ENCODE results near the gene MUSTN1.

MUSTN1 gene

DNA sequence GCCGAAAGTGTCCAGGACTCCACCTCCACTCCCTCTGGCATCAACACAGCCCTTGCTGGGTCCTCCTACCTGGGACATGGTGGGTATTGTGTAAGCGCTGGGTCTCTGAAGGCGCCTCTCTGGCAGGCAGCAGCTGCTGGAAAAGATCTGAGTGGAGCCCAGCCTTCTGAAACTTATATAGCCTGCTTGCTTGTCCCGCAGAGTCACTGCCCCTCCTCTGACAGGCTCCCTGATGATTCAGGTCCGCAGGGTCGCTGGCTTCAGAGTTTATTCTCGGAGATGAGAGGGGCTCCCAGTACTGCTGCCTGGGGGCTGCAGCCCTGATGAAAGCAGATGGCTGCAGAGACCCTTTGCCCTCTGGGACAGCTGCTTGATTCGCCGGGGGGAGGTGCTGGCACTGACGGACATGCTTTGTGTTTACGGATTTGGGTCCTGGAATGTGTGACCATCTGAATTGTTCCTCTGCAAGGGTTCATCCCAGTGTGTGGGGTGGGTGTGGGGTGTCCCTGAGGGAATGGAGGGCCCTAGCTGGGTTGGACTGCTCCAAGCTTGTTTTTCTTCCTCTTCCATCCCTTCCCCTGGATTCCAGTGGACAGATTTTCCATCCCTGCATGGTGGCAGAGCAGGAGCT, at the start of gene MUSTN1:
Gene MUSTN1 (minus strand): TSS at position 149 of the 631 bp plus-strand sequence. CDS start 71 bp downstream, at position 78.
- DNase-seq: no peak

DNA sequence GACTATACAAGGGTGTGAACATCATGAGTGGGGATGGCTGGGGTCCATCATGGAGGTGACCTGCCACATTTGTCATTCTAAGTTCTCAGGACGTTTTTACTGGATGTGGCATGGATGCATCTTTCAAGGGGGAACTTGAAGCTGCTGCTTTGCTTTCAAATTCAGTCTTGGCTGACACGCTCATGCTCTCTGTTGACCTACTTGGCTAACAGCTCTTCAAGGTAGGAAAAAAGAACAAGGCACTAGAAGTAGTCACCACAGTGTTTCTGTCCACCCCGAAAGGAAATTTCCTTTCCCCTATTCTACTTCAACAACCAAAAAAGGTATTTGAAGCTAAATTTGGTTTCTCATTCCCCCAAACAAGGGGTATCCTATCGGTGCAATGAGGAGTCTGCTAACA, 47.6 kb upstream of the MUSTN1 start:
- no peak for DNase-seq

DNA sequence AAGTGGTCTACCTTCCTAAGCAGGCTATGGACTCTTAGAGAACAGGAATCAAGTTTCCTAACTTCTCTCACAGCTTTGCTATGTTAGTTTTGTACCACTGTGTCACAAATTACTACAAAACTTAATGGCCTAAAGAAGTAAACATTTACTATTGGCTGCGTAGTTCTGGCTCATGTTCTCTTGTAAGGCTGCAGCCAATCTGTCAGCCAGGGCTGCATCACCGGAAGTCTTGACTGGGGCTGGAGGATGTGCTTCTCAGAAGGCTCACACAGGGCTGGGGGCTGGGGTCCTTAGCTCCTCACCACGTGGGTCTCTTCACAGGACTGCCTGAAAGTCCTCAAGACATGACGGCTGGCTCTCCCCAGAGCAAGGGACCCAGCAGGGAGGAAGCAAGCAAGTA, 47.1 kb upstream of the MUSTN1 start:
- no peak for DNase-seq

DNA sequence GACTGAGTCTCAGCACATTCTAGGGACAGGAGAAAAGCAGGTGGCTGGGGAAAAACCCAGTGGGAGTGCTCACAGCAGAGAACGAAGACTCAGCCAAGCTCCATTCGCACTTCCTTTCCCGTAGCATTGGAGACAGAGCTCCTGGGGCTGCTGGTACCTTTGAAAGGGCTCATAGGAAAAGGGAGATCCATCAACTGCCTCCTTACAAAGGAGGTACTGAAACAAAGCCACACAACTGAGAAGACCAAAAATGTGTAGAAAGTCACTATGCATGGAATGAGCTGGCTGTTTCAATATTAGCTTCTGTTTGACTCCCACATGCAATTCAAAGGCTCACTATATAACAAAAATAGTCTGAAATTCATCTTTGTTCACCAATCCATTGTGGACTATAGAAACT, 45.7 kb upstream of the MUSTN1 start:
- no peak for DNase-seq

DNA sequence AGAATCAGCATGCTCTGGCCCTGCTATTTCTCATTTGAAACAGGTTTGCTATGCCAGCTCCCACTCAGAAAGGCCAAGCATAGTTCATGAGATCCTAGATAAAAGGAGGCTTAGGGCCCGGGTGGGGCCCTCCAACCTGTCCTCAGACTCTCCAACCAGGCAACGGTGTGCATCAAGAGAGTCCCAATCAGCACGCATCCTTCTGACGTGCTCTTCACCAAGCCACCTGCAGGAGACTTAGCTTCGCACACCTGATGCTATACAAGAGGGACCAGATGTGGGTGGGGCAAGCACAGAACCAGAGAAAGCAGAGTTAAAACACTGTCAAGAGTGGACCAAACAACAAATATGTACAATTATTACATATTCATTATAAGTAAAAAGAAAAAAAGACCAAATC, 45.2 kb upstream of the MUSTN1 start:
- no peak for DNase-seq

DNA sequence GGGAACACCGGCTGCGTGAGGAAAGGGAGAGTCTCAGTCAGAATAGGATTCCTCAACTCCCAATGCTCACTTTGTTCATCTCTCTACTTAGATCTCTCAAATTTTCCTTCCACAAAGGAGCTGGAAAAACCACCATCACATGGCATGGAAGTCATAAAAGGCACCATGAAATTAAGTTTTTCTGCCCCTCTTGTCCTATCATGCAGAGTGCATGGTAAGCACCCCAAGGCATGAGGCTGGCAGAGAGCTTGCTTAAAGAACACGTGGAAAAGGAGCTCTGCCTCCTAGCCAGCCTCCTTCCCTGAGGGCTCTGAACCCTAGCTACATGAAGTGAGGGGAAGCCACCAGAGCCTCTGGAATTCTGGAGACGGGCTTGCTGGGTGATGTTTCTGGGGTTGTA, 44.8 kb upstream of the MUSTN1 start:
- no peak for DNase-seq

DNA sequence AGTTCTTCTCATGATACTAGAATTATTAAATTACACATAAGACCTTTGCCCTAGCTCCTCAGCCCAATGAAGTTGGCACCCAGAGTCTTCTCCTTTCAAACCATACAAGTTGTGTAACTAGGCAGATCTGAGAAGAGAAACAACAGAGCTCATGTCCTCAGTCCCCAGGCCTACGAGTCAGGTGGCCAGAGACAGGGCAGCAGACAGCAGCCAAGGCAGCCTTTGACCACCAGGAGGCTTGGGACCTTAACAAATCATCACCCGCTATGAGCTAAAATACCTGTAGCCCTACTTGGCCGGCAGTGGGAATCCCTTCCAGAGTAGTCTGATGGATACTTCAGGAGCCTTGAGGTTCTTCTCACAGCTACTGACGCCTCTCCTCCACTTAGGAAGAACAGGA, 44.3 kb upstream of the MUSTN1 start:
- DNase-seq: no peak

DNA sequence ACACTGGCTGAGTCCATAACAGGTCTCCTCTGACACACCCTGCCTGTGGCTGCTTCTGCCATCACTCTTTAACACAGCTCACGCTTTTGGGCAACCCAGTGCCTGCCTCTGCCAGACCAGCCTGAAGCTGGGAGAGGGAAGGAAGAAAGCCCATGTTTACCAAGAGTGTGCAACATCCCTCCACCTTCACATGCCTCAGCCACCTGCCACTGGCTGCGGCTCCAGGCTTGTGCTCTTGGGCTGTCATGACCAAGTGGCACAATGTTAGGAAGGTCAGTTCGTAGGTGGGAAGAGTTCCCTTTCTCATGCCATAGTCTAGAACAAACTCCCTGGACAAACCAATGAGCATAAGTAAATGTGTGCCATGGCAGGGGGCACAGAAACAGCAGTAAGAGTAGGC, 42.3 kb upstream of the MUSTN1 start:
- no peak for DNase-seq

DNA sequence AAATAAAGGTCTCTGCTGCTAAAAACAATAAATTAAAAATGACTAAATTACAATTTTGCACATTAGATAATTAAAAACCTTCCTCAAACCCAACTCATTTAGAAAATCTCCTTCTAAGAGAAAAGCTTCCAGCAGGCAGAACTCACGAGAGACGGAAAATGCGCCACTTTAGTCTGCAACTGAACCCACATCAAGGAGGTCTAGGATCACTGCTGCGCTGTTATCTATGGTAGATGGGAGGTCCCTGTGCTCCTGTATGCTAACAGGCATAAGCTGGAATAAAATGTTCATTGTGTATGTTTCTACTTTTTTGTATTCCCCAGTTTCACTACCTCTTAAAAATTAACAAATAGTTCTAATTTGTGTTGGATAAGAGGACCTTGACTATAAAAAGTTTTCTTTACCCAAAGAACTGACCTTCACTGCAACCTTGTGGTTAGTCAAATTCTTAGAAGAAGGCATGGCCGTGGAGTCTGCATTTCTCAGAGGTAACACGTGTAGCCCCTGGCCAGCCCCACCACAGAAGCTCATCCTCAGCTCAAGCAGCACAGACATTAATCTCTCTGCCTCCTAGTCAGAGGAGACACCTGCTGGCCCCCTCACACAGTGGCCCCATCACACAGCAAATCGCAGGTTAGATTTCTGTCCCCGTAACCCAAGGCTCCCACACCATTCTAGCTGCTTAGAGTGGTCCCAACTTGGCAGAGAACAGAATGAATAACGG, 40.2 kb upstream of the MUSTN1 start:
- no peak for DNase-seq

DNA sequence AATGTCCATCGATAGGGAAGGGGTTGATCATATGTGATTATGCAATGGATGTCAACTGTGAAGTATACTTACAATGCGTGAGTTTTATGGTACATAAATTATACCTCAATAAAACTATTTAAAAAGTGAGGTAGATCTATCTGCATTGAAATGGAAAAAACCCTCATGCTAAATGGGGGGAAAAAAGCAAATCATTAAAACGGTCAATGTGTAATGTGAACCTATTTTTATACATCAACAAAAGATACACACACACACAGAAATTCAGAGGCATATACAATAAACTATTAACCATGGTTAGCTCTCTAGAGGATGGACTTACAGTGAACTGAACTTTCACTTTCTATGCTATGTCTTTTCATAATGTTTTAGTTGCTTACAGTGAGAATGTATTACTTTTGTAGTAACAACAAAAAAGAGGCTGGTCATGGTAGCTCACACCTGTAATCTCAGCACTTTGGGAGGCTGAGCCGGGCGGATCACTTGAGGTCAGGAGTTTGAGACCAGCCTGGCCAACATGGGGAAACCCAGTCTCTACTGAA, 39.4 kb upstream of the MUSTN1 start:
- no peak for DNase-seq

DNA sequence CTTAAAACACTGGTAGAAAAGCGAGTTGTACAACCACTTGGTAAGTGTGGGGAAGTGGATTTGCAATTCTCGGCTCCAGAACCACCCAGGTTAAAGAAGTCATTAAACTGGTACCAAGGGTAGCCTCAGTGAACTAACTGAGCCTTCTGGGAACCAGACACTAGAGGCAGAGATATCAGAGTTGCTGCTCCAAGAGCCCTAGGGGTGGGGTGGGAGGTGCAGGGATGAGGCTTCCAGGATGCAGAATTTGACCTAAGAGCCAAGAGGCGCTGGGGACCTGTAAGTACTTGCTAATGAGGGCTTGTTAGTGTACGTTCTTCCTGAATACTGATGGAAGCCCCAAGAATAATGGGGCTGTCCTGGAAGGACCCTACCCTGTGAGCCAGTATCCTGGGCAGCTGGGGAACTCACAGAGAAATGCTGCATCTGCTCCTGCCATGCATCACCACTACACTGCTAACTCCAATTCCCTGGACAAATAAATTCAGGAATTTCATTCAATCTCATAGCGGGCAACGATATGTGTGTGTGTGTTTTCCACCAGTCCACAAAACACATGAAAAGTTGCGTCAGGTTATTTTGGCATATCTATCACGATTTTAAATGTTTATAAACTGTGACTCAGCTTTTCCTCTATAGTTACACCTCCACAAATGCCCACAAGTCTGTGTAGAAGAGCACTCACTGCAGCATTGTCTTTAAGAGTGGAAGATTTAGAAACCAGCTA, 38.8 kb upstream of the MUSTN1 start:
- no peak for DNase-seq

DNA sequence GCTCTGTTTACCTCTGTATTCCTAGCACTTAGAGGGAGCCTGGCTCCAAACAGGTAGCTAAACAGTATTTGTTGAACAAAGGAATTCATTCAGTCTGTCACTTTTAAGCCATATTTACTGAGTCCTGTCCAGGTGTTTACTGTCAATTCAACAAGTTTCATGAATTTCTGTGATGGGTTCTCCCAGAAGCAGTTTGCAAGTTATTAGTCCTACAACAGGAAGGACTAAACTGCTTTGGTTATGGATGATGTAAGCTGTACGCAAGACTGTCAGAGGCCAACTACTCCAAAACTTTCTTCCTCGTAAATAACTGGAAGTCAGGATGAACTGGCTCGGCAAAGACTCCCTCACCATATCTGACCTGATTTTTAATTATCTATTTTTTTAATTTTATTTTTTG, 37.4 kb upstream of the MUSTN1 start:
- no peak for DNase-seq

DNA sequence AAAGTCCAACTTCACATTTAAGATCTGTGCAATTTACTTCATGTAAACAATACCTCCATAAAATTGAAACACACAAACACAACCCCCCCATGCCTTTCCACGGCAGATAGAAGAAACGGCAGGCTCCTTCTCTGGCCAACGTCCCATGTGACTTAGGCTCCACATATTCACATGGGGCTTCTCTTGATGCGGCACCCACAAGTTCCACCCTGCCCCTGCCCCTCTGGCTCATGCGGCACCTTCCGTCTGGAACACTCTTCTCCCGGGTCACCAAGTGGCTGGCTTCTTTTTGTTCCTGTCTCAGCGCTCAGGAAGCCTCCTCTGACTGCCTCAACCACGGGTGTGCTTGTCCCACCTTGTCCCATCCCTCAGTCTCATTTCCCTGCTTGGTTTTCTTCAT, 36.9 kb upstream of the MUSTN1 start:
- DNase-seq: no peak

DNA sequence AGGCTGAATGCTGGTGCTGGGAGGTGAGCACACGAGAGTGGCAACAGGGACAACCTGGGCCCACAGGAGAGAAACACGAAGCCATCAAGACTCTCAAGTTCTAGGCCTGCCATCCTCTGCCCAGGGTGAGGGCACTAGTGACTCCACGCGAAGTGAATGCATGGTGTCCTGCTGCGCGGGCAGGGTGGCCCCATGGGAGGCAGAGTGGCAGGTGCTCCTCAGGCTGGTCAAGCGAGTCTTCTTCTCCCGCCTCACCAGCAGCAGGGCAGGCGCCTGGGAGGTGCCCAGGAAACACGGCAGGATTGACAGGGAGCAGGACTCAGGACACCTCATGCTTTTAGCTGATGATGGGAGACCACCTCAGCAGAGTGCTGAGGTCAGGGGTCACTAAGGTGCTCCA, 35.7 kb upstream of the MUSTN1 start:
- DNase-seq: no peak

DNA sequence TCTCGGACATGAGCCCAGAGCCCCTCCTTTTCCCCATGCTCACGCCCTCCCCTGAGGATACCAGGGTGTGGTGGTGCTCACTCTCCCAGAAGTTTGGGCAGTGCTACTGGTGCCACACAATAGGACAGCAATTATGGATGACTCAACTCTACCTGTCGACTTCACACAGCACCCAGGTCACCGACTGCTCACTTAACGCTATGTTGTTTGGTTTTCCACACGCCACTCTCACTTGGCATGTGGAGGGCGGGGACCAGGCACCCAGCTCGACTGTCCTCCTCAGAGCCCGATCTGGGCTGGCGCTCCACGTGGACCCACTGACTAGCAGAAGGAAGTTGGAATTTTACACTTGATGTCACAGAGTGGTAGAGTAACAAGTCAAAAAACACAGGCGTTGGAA, 31.6 kb upstream of the MUSTN1 start:
- no peak for DNase-seq

DNA sequence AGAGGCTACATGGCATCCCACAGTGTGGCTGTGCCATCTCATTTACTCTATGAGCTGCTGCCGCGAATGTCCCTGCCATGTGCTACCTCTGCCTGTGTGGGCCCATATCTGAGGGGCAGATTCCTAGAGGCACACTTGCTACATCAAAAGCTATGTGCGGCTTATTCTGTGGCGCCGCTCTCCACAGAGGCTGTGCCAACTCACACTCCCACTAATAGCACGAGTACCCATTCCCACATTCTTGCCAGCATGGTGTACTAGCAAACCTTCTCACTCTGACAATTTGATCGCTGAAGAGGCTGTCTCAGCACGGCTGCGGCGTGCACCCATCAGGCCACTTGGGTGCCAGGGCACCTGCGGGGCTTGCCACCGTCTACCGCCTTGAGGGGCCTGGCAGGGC, 31.2 kb upstream of the MUSTN1 start:
- no peak for DNase-seq

DNA sequence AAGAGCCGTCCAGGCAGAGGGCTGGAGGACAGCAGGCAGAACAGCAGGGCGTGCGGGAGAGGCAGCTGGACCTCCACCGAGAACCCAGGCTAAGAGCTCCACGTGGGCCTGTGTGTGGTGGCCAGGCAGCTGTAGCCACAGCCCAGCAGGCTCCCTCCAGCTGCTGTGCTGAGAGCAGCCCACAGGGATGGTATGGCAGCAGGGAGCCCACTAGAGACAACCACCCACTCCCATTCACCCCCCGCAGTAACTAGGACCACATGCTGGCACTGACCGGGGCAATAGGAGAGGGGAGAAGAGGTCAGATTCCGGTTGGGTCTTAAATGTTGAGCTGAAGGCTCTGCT, 25.6 kb upstream of the MUSTN1 start:
- no peak for DNase-seq

DNA sequence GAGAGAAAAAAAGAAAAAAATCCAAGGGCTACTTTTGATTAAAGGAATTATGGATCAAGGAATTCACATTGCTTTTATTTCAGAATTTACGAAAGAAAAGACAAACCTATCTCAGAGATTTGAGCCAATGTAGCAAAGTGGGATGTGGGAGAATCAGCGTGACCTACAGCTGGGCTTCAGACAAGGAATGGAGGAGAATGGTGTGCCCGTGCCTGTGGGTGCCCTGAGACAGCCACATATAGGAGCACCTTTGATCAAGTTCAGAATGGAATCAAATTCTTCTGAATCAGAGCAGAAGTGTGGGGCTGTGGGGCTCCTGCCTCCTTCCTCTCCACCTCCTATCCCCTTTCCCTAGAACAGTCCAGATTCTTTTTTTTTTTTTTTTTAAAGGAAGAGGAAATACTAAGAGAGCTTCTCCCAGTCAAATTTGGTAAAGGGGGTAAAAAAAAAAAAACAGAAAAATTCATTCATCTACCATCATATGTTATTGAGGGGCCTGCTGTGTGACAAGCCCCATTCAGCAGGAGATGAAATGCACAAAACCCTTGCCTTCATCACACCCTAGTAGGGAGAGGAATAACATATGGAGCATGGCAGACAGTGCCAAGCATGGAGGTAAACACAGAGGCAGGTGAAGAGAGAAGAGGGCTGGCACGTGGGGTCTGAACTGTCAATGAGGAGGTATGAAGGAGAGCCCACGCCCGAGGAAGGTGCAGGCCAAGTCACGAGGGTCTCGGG, 25.0 kb upstream of the MUSTN1 start:
- DNase-seq: no peak

DNA sequence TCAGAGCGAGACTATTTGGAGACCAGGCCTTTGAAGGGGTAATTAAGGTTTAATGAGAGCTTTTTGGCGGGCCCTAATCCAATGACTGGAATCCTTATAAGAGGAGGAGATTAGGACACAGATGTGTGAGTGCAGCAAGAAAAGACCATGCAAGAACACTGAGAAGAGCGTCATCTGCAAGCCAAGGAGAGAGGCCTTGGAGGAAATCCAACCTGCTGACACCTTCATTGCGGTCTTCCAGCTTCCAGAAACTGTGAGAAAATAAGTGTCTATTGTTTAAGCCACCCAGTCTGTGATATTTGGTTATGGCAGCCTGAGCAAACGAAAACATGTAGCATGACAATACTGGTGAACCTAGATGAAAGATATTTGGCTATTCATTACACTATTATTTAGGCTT, 23.0 kb upstream of the MUSTN1 start:
- no peak for DNase-seq

DNA sequence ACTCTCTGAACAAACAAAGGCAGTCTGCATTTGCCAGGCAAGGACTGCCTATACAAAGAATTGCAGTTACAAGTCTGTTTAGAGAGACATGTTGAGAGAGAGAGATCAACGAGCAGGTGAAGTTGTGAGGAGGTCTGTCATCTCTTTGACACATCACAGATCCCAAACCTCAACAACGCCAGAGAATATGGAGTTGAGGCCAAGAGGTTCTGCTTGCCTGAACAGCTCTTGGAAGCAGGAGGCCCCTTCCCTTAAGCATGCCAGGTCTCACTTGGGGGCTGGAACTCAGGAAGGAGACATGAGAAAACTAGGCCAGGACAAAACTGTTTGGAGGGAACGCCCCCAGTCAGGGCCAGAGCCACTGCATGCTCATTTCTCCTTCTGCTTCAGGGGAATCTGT, 22.3 kb upstream of the MUSTN1 start:
- DNase-seq: no peak

DNA sequence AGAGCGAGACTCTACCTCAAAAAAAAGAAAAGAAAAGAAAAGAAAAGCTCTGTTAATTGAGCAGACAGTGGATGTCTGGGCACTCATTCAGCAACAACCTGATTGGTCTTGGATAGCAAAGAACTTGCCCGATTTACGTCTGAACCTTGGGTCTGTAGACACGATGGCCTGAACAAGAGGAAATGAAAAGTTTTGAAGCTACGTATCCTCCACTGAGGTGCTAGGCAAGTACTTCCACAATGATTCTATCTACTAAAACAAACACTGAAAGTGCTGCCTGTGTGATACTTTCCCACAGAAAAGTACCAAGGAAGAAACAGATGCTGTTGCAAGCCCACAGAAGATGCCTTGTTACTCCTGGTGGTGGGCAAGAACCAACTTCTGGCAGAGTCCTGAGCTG, 21.8 kb upstream of the MUSTN1 start:
- no peak for DNase-seq

DNA sequence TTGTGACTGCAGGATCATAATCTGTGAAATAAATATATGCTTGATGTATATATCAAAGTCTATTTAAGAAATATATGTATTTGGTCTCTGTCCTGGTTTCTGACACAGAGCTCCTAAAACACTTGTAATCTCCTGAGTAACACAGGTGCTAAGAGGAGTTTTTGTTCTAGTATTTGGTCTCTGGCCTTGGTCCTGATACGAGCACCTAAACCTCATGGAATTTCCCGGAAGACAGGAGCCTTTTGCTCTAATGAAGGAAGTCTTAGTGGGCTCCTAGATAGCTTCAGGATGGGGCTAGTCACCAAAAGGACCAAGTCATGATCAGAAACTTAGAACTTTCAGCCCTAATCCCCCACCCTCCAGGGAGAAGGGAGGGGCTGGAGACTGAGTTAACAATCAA, 19.2 kb upstream of the MUSTN1 start:
- DNase-seq: no peak

DNA sequence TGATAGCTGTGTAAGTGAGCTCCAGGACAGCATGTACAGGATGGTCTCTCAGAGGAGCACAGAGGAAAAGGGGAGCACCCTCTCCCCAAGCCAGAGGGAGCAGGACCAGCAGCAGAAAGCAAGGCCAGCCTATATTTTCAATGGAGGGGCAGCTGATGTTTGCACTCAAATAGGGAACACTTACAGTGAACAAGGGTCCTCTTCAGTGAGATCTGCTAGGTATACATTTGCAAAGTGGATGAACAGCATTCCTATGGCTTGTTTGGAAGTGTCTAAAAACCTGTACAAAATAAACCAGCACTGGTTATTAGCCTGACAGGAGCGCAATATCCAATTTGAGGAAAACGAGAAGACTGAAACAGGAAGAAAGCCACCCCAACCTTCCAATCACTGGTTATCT, 17.6 kb upstream of the MUSTN1 start:
- no peak for DNase-seq

DNA sequence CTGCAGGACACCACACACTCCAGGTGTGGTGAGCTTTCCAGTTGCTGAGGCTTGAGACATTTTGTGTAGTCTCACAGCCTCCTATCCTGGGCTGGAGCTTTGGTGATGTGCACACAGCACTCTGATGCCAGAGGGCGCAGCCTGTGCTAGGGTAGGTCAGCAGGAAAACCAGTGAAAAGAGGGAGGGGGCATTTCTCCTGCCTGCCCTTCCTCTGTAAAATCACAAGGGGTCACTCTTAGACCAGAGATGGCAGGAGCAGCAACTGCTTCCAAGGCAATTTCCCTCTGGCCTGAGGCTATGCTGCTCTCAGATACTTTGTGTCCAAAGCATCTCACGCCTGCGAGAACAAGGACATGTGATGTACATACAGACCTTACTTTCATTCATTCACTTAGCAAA, 16.5 kb upstream of the MUSTN1 start:
- DNase-seq: no peak

Data from NCI-H774 (cell line).